Osteoblast (primary cell): ENCODE results near the gene TTLL5. TPM values are rescaled to one million over a fixed set of nuclear protein-coding genes. Genes with fewer than 3 reads are reported as not detected.

Experiments used
- DNase-seq: peaks from one replicate; pipeline ENCODE4 v3.0.0; 2011; ENCODE audit warnings: low spot score, mixed read lengths; ENCODE audit not compliant: insufficient read length; ENCODE audit errors: missing footprints
- H2AFZ ChIP-seq: 2 replicates; pipeline ENCODE4 v1.6.0; 2011; ENCODE audit warnings: mild to moderate bottlenecking, low read length
- H3K27ac ChIP-seq: 2 replicates; pipeline ENCODE4 v1.5.1; 2011; ENCODE audit warnings: mild to moderate bottlenecking, low read depth, low read length, moderate library complexity
- H3K27me3 ChIP-seq: 2 replicates; pipeline ENCODE4 v1.6.0; 2012; ENCODE audit warnings: mild to moderate bottlenecking, control low read depth, inconsistent platforms, low read length, moderate library complexity; ENCODE audit not compliant: insufficient read depth
- H3K36me3 ChIP-seq: 2 replicates; pipeline ENCODE4 v1.5.1; 2011; ENCODE audit warnings: mild to moderate bottlenecking, low read length, control low read depth, moderate library complexity; ENCODE audit not compliant: insufficient read depth
- H3K4me1 ChIP-seq: 2 replicates; pipeline ENCODE4 v1.5.1; 2011; ENCODE audit warnings: mild to moderate bottlenecking, low read length, control low read depth, moderate library complexity; ENCODE audit not compliant: insufficient read depth
- H3K4me2 ChIP-seq: 2 replicates; pipeline ENCODE4 v1.6.0; 2011; ENCODE audit warnings: mild to moderate bottlenecking, low read length; ENCODE audit not compliant: insufficient read depth
- H3K4me3 ChIP-seq: fragments of 200-600 bp; sonication (generic); 3 replicates; pipeline ENCODE4 v1.5.1; 2012; ENCODE audit warnings: mild to moderate bottlenecking, low read length, inconsistent platforms; ENCODE audit not compliant: insufficient read depth
- H3K79me2 ChIP-seq: 2 replicates; pipeline ENCODE4 v1.6.0; 2012; ENCODE audit warnings: mild to moderate bottlenecking, low read length, control low read depth, inconsistent platforms; ENCODE audit not compliant: insufficient read depth
- H3K9me3 ChIP-seq: 2 replicates; pipeline ENCODE4 v1.5.1; 2011; ENCODE audit warnings: low read depth, low read length, control low read depth
- H4K20me1 ChIP-seq: 2 replicates; pipeline ENCODE4 v1.6.0; 2012; ENCODE audit warnings: mild to moderate bottlenecking, low read length, control low read depth; ENCODE audit not compliant: insufficient read depth
- total RNA-seq: library from RNA; depleted of rRNA; stranded (reverse); fragments of >200 nt; gene quantifications from 2 replicates; pipeline ENCODE4 v1.2.3, GENCODE V29; 2012
- TF ChIP-seq, protein P1 (sequence below): IDR thresholded peaks from 2 replicates; pipeline ENCODE4 v1.5.1; 2011; ENCODE audit warnings: mild to moderate bottlenecking, low read depth, low read length, moderate library complexity; ENCODE audit errors: extremely low read depth

Gene TTLL5
- total RNA-seq, 1 donor = 30.4 TPM

DNA sequence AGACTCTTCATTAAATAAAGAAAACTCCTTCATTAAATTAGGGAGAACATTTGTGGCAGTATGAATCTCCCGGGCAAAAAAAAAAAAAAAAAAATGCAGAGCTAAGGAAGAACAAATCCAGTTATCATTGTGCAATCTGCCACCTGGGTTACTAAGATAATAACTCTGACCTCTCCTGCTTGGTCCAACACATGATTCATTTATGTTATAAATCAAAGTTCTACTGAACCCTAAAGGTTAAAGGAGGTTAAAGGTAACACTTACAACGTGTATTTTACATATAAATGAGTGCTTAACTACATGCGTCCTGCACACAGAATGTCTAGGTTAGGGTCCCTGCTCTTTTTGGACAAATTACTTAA lies 316.5 kb downstream of the TTLL5 start:
- no peaks in the 10 kb centered on the region for H4K20me1 ChIP-seq
- H3K4me1 ChIP-seq = peaks cover 29% of the 10 kb centered on the region
- DNase-seq = no peak

DNA sequence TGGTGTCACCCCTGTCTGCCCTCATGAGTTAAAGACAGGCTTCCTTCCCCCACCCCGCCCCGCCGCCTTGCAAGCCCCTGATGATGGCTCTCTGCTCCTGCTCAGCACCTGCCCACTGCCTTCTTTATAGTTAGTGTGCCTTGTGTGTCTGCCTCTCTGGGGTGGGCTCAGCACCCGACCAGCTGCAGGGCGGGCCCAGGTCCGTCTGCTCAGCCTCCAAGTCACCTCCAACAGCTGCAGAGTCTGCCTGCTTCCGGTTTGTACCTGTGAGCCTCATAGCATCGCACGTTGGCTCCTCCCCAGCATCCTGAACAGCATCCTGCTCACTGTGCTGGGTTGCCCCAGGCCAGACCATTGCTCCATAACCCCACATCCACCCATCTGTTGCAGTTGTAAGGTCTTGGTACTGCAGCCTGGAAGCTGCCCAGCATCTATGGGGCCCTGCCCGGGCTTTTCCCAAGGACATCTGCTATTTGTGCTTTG lies 317.2 kb downstream of the TTLL5 start:
- Histone ChIP-seq H3K9me3 (no peaks in the 10 kb centered on the region), H3K27me3 (no peaks in the 10 kb centered on the region), H3K4me2 (no peak overlapping the region), H3K4me3 (no peak overlapping the region), H3K79me2 (no peaks in the 10 kb centered on the region), H3K27ac (no peak overlapping the region), H3K36me3 (no peaks in the 10 kb centered on the region), H3K4me1 (peaks cover 32% of the 10 kb centered on the region), H2AFZ (no peak overlapping the region), H4K20me1 (no peaks in the 10 kb centered on the region)
- DNase-seq = no peak
- TF ChIP-seq, protein P1, sequence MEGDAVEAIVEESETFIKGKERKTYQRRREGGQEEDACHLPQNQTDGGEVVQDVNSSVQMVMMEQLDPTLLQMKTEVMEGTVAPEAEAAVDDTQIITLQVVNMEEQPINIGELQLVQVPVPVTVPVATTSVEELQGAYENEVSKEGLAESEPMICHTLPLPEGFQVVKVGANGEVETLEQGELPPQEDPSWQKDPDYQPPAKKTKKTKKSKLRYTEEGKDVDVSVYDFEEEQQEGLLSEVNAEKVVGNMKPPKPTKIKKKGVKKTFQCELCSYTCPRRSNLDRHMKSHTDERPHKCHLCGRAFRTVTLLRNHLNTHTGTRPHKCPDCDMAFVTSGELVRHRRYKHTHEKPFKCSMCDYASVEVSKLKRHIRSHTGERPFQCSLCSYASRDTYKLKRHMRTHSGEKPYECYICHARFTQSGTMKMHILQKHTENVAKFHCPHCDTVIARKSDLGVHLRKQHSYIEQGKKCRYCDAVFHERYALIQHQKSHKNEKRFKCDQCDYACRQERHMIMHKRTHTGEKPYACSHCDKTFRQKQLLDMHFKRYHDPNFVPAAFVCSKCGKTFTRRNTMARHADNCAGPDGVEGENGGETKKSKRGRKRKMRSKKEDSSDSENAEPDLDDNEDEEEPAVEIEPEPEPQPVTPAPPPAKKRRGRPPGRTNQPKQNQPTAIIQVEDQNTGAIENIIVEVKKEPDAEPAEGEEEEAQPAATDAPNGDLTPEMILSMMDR = no peak

More for the DNA sequence above, 316.5 kb downstream of the TTLL5 start:
- no peak overlapping the region for H3K4me2 ChIP-seq
- no peak overlapping the region for H3K4me3 ChIP-seq
- no peaks in the 10 kb centered on the region for H3K79me2 ChIP-seq
- no peaks in the 10 kb centered on the region for H3K36me3 ChIP-seq
- H3K27me3 ChIP-seq = no peaks in the 10 kb centered on the region
- TF ChIP-seq, protein P1 = no peak
- no peaks in the 10 kb centered on the region for H3K9me3 ChIP-seq
- H3K27ac ChIP-seq = no peak overlapping the region
- H2AFZ ChIP-seq = no peak overlapping the region

GRCh38 chr14:75979071-75979571 lies 318.1 kb downstream of the TTLL5 start:
- no peak overlapping the region for H3K27ac ChIP-seq
- peak overlapping the region; percentile 86 for H3K4me3 ChIP-seq
- peak overlapping the region; percentile 94 for H3K4me2 ChIP-seq
- no peaks in the 10 kb centered on the region for H3K79me2 ChIP-seq
- no peaks in the 10 kb centered on the region for H3K36me3 ChIP-seq
- H2AFZ ChIP-seq = peak overlapping the region; percentile 53
- TF ChIP-seq, protein P1 = peak; percentile 66
- no peaks in the 10 kb centered on the region for H4K20me1 ChIP-seq
- H3K4me1 ChIP-seq = peaks cover 32% of the 10 kb centered on the region
- H3K27me3 ChIP-seq = no peaks in the 10 kb centered on the region
- no peaks in the 10 kb centered on the region for H3K9me3 ChIP-seq
- peak; percentile 90 for DNase-seq

DNA sequence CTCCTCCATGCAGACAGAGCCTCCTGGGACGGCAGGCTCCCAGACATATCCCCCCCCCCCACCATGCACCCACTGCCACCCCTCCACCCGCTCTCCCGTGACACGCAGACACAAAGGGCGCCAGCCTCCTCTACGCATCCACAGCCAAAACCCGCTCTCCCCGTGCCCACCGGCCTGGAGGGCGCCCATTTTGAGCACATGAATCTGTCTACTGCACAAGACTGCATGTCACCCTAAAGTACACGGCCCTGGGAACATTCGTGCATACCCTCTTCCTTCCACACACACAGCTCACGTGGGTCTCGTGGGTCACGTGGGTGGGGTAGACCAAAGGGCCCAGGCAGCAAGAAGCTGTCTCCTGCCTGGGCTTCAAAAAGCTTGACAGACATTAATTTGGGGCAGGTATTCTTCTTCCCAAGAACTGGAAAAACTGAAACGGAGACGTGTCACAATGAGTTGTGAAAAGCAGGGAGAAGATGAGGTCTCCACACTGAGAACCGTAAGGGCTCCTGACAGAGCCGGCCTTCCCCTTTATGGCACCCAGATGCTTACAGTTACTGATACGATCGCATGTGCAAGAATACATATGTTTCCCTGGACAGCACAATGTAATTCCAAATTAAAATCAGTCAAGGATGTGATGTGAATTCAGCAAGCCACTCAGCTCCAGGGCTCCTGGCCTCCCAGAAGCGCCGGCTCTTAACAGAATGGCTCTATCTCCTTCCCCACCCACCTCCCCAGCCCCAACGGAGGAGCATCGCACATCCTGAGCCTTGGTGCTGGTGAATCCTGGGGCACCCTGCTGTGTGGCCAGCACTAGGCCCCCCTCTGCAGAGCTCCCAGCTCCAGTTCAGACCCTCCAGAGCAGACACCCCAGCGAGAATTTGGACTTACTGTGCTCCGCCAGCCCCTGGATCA lies 318.9 kb downstream of the TTLL5 start:
- TF ChIP-seq, protein P1 = no peak
- H3K9me3 ChIP-seq = no peaks in the 10 kb centered on the region
- peak overlapping the region; percentile 86 for H3K4me3 ChIP-seq
- H3K27me3 ChIP-seq = no peaks in the 10 kb centered on the region
- H4K20me1 ChIP-seq = no peaks in the 10 kb centered on the region
- H3K79me2 ChIP-seq = no peaks in the 10 kb centered on the region
- H3K27ac ChIP-seq = no peak overlapping the region
- H3K4me2 ChIP-seq = peak overlapping the region; percentile 94
- peaks cover 32% of the 10 kb centered on the region for H3K4me1 ChIP-seq
- H3K36me3 ChIP-seq = no peaks in the 10 kb centered on the region
- DNase-seq = no peak
- H2AFZ ChIP-seq = peak overlapping the region; percentile 76
